GM12872 (cell line): Measurements from ENCODE around the gene CNTFR.

ENCODE experiments used
- TF ChIP-seq, protein P1 (sequence below): IDR thresholded peaks from 3 replicates; pipeline ENCODE4 v1.5.1; 2011; ENCODE audit warnings: low read depth, mild to moderate bottlenecking, low read length, moderate library complexity; ENCODE audit not compliant: insufficient read depth

Gene CNTFR

DNA sequence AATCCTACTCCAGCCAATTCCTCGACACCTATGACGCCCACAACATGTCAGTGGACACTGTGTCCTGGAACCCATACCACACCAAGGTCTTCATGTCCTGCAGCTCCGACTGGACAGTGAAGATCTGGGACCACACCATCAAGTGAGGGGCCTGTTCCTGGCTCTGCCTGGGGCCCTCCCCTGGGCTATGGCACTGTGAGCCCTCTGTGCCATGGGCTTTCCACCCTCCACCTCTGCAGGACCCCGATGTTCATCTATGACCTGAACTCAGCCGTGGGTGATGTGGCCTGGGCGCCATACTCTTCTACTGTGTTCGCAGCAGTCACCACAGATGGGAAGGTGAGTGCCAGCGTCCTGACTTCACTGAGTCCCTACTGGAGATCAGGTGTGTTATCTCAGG is 75.1 kb downstream of the CNTFR start:
- TF ChIP-seq, protein P1, sequence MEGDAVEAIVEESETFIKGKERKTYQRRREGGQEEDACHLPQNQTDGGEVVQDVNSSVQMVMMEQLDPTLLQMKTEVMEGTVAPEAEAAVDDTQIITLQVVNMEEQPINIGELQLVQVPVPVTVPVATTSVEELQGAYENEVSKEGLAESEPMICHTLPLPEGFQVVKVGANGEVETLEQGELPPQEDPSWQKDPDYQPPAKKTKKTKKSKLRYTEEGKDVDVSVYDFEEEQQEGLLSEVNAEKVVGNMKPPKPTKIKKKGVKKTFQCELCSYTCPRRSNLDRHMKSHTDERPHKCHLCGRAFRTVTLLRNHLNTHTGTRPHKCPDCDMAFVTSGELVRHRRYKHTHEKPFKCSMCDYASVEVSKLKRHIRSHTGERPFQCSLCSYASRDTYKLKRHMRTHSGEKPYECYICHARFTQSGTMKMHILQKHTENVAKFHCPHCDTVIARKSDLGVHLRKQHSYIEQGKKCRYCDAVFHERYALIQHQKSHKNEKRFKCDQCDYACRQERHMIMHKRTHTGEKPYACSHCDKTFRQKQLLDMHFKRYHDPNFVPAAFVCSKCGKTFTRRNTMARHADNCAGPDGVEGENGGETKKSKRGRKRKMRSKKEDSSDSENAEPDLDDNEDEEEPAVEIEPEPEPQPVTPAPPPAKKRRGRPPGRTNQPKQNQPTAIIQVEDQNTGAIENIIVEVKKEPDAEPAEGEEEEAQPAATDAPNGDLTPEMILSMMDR: no peak

DNA sequence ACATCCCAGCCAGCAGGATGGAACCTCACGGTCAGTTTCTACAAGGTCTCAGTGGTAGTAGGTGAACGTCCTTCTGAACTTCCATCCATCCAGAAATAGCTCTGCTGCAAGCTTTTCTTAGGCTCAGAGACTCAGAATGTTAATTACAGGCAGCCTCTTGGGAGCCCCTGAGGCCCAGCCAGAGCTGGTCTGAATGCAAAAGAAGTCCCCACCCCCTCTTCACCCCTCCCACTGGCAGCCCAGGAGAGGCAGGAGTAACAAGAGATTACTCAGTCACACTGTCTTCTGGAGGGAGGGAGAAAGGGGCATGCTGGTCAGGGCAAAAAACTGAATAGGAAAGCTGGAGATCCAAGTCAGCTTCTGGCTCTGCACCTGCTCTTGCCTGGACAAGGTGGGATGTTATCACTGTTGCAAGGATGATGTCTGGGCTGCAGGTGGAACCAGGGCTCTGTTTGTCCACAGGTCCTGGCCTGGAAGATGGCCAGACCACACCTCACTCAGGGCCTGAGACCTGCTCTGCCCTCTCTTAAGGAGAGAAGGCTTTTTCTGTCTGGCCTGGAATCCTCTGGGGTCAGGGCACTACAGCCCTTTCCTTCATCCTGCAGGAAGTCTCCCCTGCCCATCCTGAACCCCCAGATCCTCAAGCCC is 75.8 kb downstream of the CNTFR start:
- TF ChIP-seq, protein P1: no peak

DNA sequence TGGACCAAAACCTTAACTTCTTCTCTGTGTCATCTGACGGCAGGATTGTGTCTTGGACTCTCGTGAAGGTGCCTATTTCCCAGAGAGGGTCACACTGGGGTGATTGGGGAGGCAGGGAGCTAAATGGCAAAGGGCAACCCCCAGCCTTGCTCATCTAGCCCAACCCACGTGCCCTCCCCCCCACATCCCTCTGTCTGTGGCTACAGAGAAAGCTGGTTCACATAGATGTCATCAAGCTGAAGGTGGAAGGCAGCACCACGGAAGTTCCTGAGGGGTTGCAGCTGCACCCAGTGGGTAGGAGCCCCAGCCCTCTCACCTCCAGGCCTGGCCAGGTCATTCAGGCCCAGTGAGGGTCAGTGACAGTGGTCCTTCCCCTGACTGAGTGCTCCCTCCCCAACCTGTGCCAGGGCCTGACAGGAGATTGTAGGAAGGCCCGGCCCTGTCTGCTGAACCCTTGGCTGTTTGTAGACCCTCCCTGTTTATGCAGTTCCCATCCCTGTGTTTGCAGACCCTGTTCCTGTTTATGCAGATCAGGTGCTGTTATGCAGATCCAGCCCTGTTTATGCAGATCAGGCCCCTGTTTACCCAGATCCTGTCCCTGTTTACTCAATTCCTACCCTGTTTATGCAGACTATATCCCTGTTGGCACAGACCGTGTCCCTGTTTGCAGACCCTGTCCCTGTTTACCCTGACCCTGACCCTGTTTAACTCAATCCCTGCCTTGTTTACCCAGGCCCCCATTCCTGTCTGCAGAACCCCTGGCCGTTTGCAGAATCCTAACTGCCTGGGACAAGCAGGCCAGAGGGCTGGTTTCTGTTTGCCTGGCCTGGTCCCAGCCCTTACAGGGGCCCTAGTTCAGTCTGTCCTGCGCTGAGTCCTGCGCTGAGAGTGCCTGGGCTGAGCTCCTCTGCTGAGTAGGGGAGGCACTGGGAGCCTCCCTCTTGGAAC is 77.1 kb downstream of the CNTFR start:
- TF ChIP-seq, protein P1: no peak

DNA sequence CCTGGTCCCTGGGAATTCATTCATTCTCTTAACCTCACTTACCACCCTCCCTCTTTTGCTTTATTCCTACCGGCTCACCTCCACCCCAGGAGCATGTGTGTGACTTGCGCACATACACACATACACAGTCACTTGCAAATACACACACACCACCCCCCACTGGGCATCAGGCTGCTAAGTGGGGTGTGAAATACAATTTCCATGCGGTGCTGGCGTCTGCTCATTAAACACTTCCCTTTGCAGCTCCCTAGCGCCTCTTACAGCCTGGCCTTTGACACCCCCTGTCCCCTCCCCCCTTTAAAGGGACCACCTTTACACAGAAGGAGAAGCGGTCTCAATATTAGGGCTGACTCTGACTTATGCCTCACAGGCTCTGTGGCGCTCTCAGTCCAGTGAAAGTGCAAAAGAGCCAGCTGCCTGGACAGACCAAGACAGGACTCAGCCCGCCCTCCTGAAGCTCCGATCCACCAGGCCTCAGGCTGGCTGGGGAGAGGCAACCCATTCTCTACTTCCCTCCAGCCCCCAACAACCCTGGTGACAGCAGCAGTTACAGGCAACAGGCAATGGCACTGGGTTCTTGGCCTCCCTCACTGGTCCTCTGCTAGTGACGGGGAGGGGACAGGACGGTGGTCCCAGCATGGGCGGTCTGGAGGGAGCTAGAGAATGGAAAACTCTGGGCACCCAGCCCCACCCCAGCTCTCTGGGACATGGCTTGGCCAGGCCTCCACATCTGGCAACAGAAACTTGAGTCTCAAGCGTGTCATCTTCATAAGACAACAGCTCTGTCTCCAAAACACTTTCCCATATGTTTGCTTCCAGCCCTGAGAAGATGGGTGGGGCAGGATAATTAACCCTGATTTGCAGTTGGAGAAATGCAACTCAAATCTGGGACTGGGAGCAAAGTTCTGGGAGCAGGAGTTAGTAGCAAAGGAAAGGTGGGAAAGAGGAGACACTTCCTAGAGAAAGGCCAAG is 78.7 kb downstream of the CNTFR start:
- TF ChIP-seq, protein P1: no peak

DNA sequence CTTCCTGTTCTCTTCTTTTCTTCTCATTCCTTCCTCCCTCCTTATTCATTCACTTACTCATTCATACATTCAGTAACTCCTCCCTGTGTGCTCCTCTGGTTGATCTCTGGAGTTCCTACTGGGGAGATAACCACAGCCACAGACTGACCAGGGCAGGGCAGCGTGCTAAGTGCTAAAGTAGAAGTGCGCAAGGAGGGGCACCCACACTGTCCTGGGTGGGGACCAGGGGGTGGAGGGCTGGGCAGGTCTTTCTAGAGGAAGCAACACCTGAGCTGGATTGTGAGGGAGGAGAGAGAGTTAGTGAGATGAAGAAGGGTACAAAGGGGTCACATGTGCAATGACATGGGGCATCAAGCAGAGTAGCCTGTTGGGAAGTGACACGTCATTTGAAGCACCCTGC is 80.6 kb downstream of the CNTFR start:
- TF ChIP-seq, protein P1: no peak

DNA sequence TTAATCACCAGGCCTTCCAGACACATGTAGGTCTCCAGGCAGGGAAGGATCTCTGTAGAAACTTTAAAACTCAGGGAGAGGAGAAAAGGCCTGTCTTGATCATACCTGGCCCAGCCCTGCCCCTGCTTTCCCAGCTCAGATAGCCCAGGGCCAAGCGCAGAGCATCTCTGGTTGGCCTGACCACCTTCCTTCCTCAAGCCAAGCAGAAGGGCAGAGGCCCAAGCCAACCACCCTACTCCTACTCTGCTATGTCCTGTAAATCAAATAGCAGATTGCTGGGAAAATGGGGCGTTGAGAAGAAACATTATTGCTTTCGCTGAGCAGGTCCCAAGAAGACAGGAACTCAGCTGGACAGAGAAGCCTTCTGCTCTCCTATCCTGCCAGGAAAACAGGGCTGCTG is 81.1 kb downstream of the CNTFR start:
- TF ChIP-seq, protein P1: no peak
